CD14-positive monocyte (primary cell): ENCODE measurements around the gene RNF133. TPM values are rescaled to one million over a fixed set of nuclear protein-coding genes. Genes with fewer than 3 reads are reported as not detected.

Source experiments
- DNase-seq, 3 donors: peaks; one replicate each; pipeline ENCODE4 v3.0.0-alpha.2; 2011 to 2022
- H2AFZ ChIP-seq: 2 replicates; pipeline ENCODE4 v1.6.0; 2012; ENCODE audit warnings: mild to moderate bottlenecking, low read depth, low read length, inconsistent platforms; ENCODE audit not compliant: insufficient read depth, poor library complexity, severe bottlenecking
- H3K27ac ChIP-seq, 2 donors: 1 replicate in 1 of 2; 2 replicates in 1 of 2; pipeline ENCODE4 v1.5.1; 2012 to 2013; ENCODE audit warnings: low read length in 2 of 2, control low read depth in 1 of 2, inconsistent platforms in 1 of 2, low read depth in 1 of 2, mild to moderate bottlenecking in 1 of 2
- H3K27me3 ChIP-seq, 2 donors: one replicate each; pipeline versions ENCODE4 v1.6.0 to v1.6.1; 2011 to 2013; ENCODE audit warnings: low read length in 2 of 2; ENCODE audit not compliant: control insufficient read depth in 2 of 2, insufficient read depth in 2 of 2
- H3K36me3 ChIP-seq, 2 donors: replicated peaks in 1 of 2; 1 replicate in 1 of 2; 2 replicates in 1 of 2; pipeline versions ENCODE4 v1.5.1 to v1.6.1; 2012 to 2013; ENCODE audit warnings: low read length in 2 of 2, control low read depth in 1 of 2, inconsistent platforms in 1 of 2, mild to moderate bottlenecking in 1 of 2; ENCODE audit not compliant: insufficient read depth in 2 of 2, control insufficient read depth in 1 of 2
- H3K4me1 ChIP-seq, 2 donors: 1 replicate in 1 of 2; 2 replicates in 1 of 2; pipeline versions ENCODE4 v1.5.1 to v1.6.1; 2012 to 2013; ENCODE audit warnings: low read length in 2 of 2, control low read depth in 1 of 2, inconsistent platforms in 1 of 2, mild to moderate bottlenecking in 1 of 2, moderate library complexity in 1 of 2; ENCODE audit not compliant: insufficient read depth in 2 of 2, control insufficient read depth in 1 of 2
- H3K4me2 ChIP-seq: replicated peaks from 2 replicates; pipeline ENCODE3; 2012; ENCODE audit warnings: low read length, moderate library complexity, mild to moderate bottlenecking; ENCODE audit not compliant: poor library complexity, severe bottlenecking; ENCODE audit errors: extremely low read depth
- H3K4me3 ChIP-seq, 3 experiments: fragments of 200-600 bp in 1 of 3; sonication (generic) in 1 of 3; replicated peaks in 1 of 3; 1 replicate in 2 of 3; 2 replicates in 1 of 3; pipeline ENCODE4 v1.5.1; 2011 to 2013; ENCODE audit warnings: low read length in 3 of 3, mild to moderate bottlenecking in 3 of 3, control low read depth in 2 of 3, low read depth in 2 of 3, inconsistent platforms in 1 of 3, moderate library complexity in 1 of 3
- H3K79me2 ChIP-seq: 2 replicates; pipeline ENCODE4 v1.6.0; 2012; ENCODE audit warnings: mild to moderate bottlenecking, control low read depth, inconsistent platforms, low read length, moderate library complexity; ENCODE audit not compliant: insufficient read depth
- H3K9ac ChIP-seq: 2 replicates; pipeline ENCODE4 v1.6.0; 2017; ENCODE audit warnings: low read length, mild to moderate bottlenecking; ENCODE audit not compliant: insufficient read depth, poor library complexity, severe bottlenecking
- H3K9me3 ChIP-seq, 2 donors: replicated peaks in 1 of 2; 1 replicate in 1 of 2; 2 replicates in 1 of 2; pipeline versions ENCODE4 v1.5.1 to v1.6.1; 2012 to 2013; ENCODE audit warnings: low read length in 2 of 2, control low read depth in 1 of 2; ENCODE audit not compliant: control insufficient read depth in 1 of 2, insufficient read depth in 1 of 2
- H4K20me1 ChIP-seq: 2 replicates; pipeline ENCODE4 v1.6.0; 2012; ENCODE audit warnings: mild to moderate bottlenecking, low read length, control low read depth, moderate library complexity; ENCODE audit not compliant: insufficient read depth
- H3K27ac Mint-ChIP-seq, 7 donors: one replicate each; pipeline ENCODE4 v1.8.0; 2020; ENCODE audit warnings: mild to moderate bottlenecking in 7 of 7, mixed read lengths in 7 of 7, moderate library complexity in 6 of 7, inconsistent platforms in 2 of 7
- H3K27me3 Mint-ChIP-seq, 3 donors: one replicate each; pipeline ENCODE4 v1.8.0; 2021 to 2022; ENCODE audit warnings: low read depth in 3 of 3, mild to moderate bottlenecking in 3 of 3, mixed read lengths in 3 of 3, moderate library complexity in 3 of 3, inconsistent platforms in 1 of 3
- H3K36me3 Mint-ChIP-seq, 2 donors: one replicate each; pipeline ENCODE4 v1.8.0; 2020; ENCODE audit warnings: mixed read lengths in 2 of 2, inconsistent platforms in 1 of 2, mild to moderate bottlenecking in 1 of 2
- H3K4me1 Mint-ChIP-seq: one replicate; pipeline ENCODE4 v1.8.0; 2020; ENCODE audit warnings: mild to moderate bottlenecking, mixed read lengths
- H3K4me3 Mint-ChIP-seq, 2 donors: one replicate each; pipeline ENCODE4 v1.8.0; 2020; ENCODE audit warnings: mild to moderate bottlenecking in 2 of 2, mixed read lengths in 2 of 2, moderate library complexity in 1 of 2
- H3K9me3 Mint-ChIP-seq, 7 donors: one replicate each; pipeline ENCODE4 v1.8.0; 2020 to 2022; ENCODE audit warnings: mixed read lengths in 7 of 7, mild to moderate bottlenecking in 6 of 7, moderate library complexity in 6 of 7, inconsistent platforms in 2 of 7
- WGBS: methylation state at CpG from one replicate; pipeline ENCODE4 v1.1.5; 2013; ENCODE audit warnings: missing lambda C conversion rate; ENCODE audit not compliant: insufficient coverage; 5-methylcytosine and 5-hydroxymethylcytosine counted together
- intact Hi-C, 2 donors: fragments of 100-400 bp; cut with micrococcal nuclease; formaldehyde crosslinking; loops; one replicate each; pipeline versions ENCODE4 v1.15.0 to v1.15.1; 2023
- polyA plus RNA-seq, 3 donors: library from polyadenylated mRNA; depleted of rRNA in 1 of 3; unstranded in 2 of 3; stranded (reverse) in 1 of 3; fragments of 300-500 nt in 2 of 3; fragments of >200 nt in 1 of 3; fragmentation: Illumina TruSeq in 2 of 3; gene quantifications; 1 replicate in 2 of 3; 2 replicates in 1 of 3; pipeline ENCODE4 v1.2.3, GENCODE V29; 2012 to 2021
- TF ChIP-seq, protein P1 (sequence below): fragments of 200-600 bp; IDR thresholded peaks from one replicate; pipeline ENCODE4 v1.8.0; 2022; ENCODE audit warnings: antibody characterized with exemption, mild to moderate bottlenecking

Gene RNF133
- polyA plus RNA-seq, 3 donors, result not detected

DNA sequence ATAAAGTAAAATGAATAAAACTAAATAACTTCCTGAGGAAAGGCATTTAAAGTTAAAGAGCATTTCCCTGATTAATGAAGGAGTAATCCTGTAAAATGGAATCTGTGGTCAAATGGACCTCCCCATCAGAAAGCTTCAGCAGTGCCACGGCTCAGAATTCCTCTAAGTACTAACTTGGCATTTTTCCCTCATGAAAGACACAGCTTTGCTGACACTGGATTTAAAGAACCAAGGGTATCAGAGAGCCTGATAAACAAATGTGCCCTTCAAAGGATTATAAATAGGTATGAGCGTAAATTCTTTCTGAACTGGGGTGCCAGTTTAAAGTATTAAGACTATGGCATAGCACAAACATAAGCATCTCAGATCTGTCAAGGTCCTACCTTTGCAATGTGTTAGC is 28.0 kb upstream of the RNF133 start:
- Mint-ChIP-seq H3K36me3 (no peaks in the 10 kb centered on the region), H3K27me3 (peaks cover 0 to 2% (median 0%) of the 10 kb centered on the region in 3 donors), H3K4me1 (no peaks in the 10 kb centered on the region), H3K4me3 (no peak overlapping the region), H3K27ac (no peak overlapping the region), H3K9me3 (peaks cover 0 to 1% (median 0%) of the 10 kb centered on the region in 7 donors)
- Histone ChIP-seq H3K9ac (no peak overlapping the region), H3K27me3 (no peaks in the 10 kb centered on the region), H3K79me2 (no peaks in the 10 kb centered on the region), H4K20me1 (no peaks in the 10 kb centered on the region), H3K36me3 (no peaks in the 10 kb centered on the region), H3K9me3 (no peaks in the 10 kb centered on the region), H2AFZ (no peak overlapping the region), H3K27ac (no peak overlapping the region), H3K4me1 (no peaks in the 10 kb centered on the region), H3K4me3 (no peak overlapping the region), H3K4me2 (no peak overlapping the region)
- DNase-seq, result no peak
- intact Hi-C loops, result no loop called here
- TF ChIP-seq, protein P1, sequence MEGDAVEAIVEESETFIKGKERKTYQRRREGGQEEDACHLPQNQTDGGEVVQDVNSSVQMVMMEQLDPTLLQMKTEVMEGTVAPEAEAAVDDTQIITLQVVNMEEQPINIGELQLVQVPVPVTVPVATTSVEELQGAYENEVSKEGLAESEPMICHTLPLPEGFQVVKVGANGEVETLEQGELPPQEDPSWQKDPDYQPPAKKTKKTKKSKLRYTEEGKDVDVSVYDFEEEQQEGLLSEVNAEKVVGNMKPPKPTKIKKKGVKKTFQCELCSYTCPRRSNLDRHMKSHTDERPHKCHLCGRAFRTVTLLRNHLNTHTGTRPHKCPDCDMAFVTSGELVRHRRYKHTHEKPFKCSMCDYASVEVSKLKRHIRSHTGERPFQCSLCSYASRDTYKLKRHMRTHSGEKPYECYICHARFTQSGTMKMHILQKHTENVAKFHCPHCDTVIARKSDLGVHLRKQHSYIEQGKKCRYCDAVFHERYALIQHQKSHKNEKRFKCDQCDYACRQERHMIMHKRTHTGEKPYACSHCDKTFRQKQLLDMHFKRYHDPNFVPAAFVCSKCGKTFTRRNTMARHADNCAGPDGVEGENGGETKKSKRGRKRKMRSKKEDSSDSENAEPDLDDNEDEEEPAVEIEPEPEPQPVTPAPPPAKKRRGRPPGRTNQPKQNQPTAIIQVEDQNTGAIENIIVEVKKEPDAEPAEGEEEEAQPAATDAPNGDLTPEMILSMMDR, result no peak
- no CpG with 5 or more reads among the region's 2 CpGs for WGBS

DNA sequence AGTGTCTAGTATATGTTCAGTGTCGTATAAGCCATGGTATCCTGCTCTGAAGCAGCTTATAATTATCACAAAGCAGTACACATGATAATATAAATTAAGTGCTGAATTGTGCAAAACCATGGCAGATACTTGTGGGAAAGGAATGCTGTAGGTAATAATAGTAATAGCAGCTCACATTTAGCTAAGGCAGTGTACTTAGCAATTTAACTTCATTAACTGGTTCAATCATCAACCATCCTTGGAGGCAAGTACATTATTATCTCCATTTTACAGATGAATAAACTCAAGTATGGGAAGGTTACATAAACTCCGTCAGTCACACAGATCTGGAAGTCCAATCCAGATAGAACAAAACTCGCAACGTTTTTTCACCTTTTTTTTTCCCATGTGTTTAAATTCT is 25.4 kb upstream of the RNF133 start:
- no peak overlapping the region for H3K9ac ChIP-seq
- no peak overlapping the region for H2AFZ ChIP-seq
- H3K4me1 Mint-ChIP-seq, result no peaks in the 10 kb centered on the region
- H3K27me3 ChIP-seq, result no peaks in the 10 kb centered on the region
- H3K27ac ChIP-seq, result no peak overlapping the region
- H3K9me3 ChIP-seq, result peaks cover 0 to under 1% of the 10 kb centered on the region in 2 donors
- no peaks in the 10 kb centered on the region for H4K20me1 ChIP-seq
- no peaks in the 10 kb centered on the region for H3K36me3 ChIP-seq
- no CpG with 5 or more reads among the region's 4 CpGs for WGBS
- no peak overlapping the region for H3K4me3 Mint-ChIP-seq
- no peaks in the 10 kb centered on the region for H3K36me3 Mint-ChIP-seq
- TF ChIP-seq, protein P1, result no peak
- intact Hi-C loops, result no loop called here
- H3K4me3 ChIP-seq, result no peak overlapping the region
- H3K79me2 ChIP-seq, result no peaks in the 10 kb centered on the region
- H3K27me3 Mint-ChIP-seq, result no peaks in the 10 kb centered on the region
- no peaks in the 10 kb centered on the region for H3K4me1 ChIP-seq
- DNase-seq, result no peak
- no peak overlapping the region for H3K4me2 ChIP-seq
- no peak overlapping the region for H3K27ac Mint-ChIP-seq
- peaks cover 0 to 3% (median 0%) of the 10 kb centered on the region in 7 donors for H3K9me3 Mint-ChIP-seq
